ACHN (cell line): ENCODE measurements around the gene PARD3B.
"Not testable (repeated sequence)": the region's sequence is repeated elsewhere in the genome, so short reads cannot be mapped to it uniquely, and the experiment has no call there.

Experiments
- DNase-seq: peaks from one replicate; pipeline ENCODE4 v3.0.0-alpha.2; 2015
- in situ Hi-C: cut with HindIII; loops from 2 replicates; pipeline ENCODE4 v1.10.0; 2017; ENCODE audit warnings: low sequenced_read_pairs, low pct_ligation_motif_present, low pct_unique_long_range_greater_than_20kb

PARD3B gene

GRCh38 chr2:205193836-205194228 lies 648.6 kb downstream of the PARD3B start:
- in situ Hi-C loops = no loop called here
- DNase-seq = no peak

GRCh38 chr2:205197468-205198139 lies 652.3 kb downstream of the PARD3B start:
- in situ Hi-C loops = no loop called here
- no peak for DNase-seq

GRCh38 chr2:205198140-205198525 lies 652.9 kb downstream of the PARD3B start:
- DNase-seq = no peak
- in situ Hi-C loops = no loop called here

- in situ Hi-C loops = no loop called here
- no peak for DNase-seq
Observed at GRCh38 chr2:205199165-205199850, 654.0 kb downstream of the PARD3B start.

GRCh38 chr2:205210494-205210893 lies 665.2 kb downstream of the PARD3B start:
- DNase-seq = no peak
- in situ Hi-C loops = no loop called here

- in situ Hi-C loops = no loop called here
- DNase-seq = no peak
Observed at GRCh38 chr2:205212357-205212756, 667.1 kb downstream of the PARD3B start.

- in situ Hi-C loops = no loop called here
- no peak for DNase-seq
Observed at GRCh38 chr2:205216092-205216491, 670.8 kb downstream of the PARD3B start.

GRCh38 chr2:205216580-205216979 lies 671.3 kb downstream of the PARD3B start:
- no peak for DNase-seq
- in situ Hi-C loops = no loop called here

- in situ Hi-C loops = no loop called here
- DNase-seq = no peak
Observed at GRCh38 chr2:205217004-205217403, 671.7 kb downstream of the PARD3B start.

GRCh38 chr2:205218056-205218455 lies 672.8 kb downstream of the PARD3B start:
- DNase-seq = no peak
- in situ Hi-C loops = no loop called here

GRCh38 chr2:205218816-205219215 lies 673.5 kb downstream of the PARD3B start:
- DNase-seq, in situ Hi-C loops: not testable (repeated sequence)

GRCh38 chr2:205220559-205220958 lies 675.3 kb downstream of the PARD3B start:
- DNase-seq = no peak
- in situ Hi-C loops = no loop called here

- DNase-seq = no peak
- in situ Hi-C loops = no loop called here
Observed at GRCh38 chr2:205232086-205232485, 686.8 kb downstream of the PARD3B start.

- DNase-seq = no peak
- in situ Hi-C loops = no loop called here
Observed at GRCh38 chr2:205235434-205235833, 690.2 kb downstream of the PARD3B start.

GRCh38 chr2:205237524-205237923 lies 692.2 kb downstream of the PARD3B start:
- in situ Hi-C loops = no loop called here
- DNase-seq = no peak

GRCh38 chr2:205245001-205245400 lies 699.7 kb downstream of the PARD3B start:
- in situ Hi-C loops = no loop called here
- no peak for DNase-seq

- in situ Hi-C loops = no loop called here
- no peak for DNase-seq
Observed at GRCh38 chr2:205245652-205246051, 700.4 kb downstream of the PARD3B start.

GRCh38 chr2:205259121-205259520 lies 713.8 kb downstream of the PARD3B start:
- DNase-seq = no peak
- in situ Hi-C loops = no loop called here

GRCh38 chr2:205261516-205262020 lies 716.3 kb downstream of the PARD3B start:
- in situ Hi-C loops = no loop called here
- no peak for DNase-seq

- no peak for DNase-seq
- in situ Hi-C loops = no loop called here
Observed at GRCh38 chr2:205267323-205267722, 722.0 kb downstream of the PARD3B start.
